HepG2 (cell line): ENCODE measurements around the gene TBC1D14. TPM values are rescaled to one million over a fixed set of nuclear protein-coding genes. Genes with fewer than 3 reads are reported as not detected.

Experiments
- AHR ChIP-seq: IDR thresholded peaks from 2 replicates; pipeline ENCODE4 v1.6.1; 2018; ENCODE audit warnings: missing genetic modification reagents, missing compliant biosample characterization
- ATM ChIP-seq: fragments of 450-650 bp; IDR thresholded peaks from 2 replicates; pipeline ENCODE4 v1.7.1; 2017; ENCODE audit warnings: mild to moderate bottlenecking, borderline replicate concordance
- FOSL1 ChIP-seq: sonication (generic); formaldehyde crosslinking; IDR thresholded peaks from 2 replicates; pipeline ENCODE4 v1.9.0; 2021; ENCODE audit warnings: missing genetic modification reagents, borderline replicate concordance
- FOXA3 ChIP-seq: IDR thresholded peaks from 2 replicates; pipeline ENCODE4 v1.6.1; 2016; ENCODE audit warnings: missing genetic modification reagents, missing compliant biosample characterization
- FOXP1 ChIP-seq, 2 experiments: fragments of 450-650 bp in 1 of 2; IDR thresholded peaks; 2 replicates each; pipeline ENCODE4 v1.6.1; 2017 to 2018; ENCODE audit warnings: antibody characterized with exemption in 1 of 2
- FOXP4 ChIP-seq: sonication (generic); formaldehyde crosslinking; IDR thresholded peaks from 2 replicates; pipeline ENCODE4 v1.4.0; 2020; ENCODE audit warnings: missing genetic modification reagents
- GABPB1 ChIP-seq: IDR thresholded peaks from 2 replicates; pipeline ENCODE4 v1.6.1; 2016; ENCODE audit warnings: mild to moderate bottlenecking, missing genetic modification reagents, moderate library complexity, missing compliant biosample characterization
- HES4 ChIP-seq: sonication (generic); formaldehyde crosslinking; IDR thresholded peaks from 2 replicates; pipeline ENCODE4 v1.9.0; 2021; ENCODE audit warnings: mild to moderate bottlenecking, missing genetic modification reagents, borderline replicate concordance
- NFE2 ChIP-seq: sonication (generic); formaldehyde crosslinking; IDR thresholded peaks from 2 replicates; pipeline ENCODE4 v1.4.0; 2020; ENCODE audit warnings: missing genetic modification reagents
- ONECUT2 ChIP-seq: sonication (generic); formaldehyde crosslinking; IDR thresholded peaks from 2 replicates; pipeline ENCODE4 v1.4.0; 2020; ENCODE audit warnings: missing genetic modification reagents
- ZBTB3 ChIP-seq: sonication (generic); formaldehyde crosslinking; IDR thresholded peaks from 2 replicates; pipeline ENCODE4 v1.4.0; 2020; ENCODE audit warnings: low read depth, mild to moderate bottlenecking, moderate library complexity, missing genetic modification reagents, borderline replicate concordance
- ZMYM2 ChIP-seq: sonication (generic); formaldehyde crosslinking; IDR thresholded peaks from 2 replicates; pipeline ENCODE4 v1.8.0; 2022; ENCODE audit warnings: mild to moderate bottlenecking, missing genetic modification reagents
- ZNF136 ChIP-seq: sonication (generic); formaldehyde crosslinking; IDR thresholded peaks from 2 replicates; pipeline ENCODE4 v1.8.1; 2022; ENCODE audit warnings: low read depth, mild to moderate bottlenecking, moderate library complexity, missing genetic modification reagents
- ZNF264 ChIP-seq: sonication (generic); formaldehyde crosslinking; IDR thresholded peaks from 2 replicates; pipeline ENCODE4 v1.4.0; 2020; ENCODE audit warnings: missing genetic modification reagents
- ZNF3 ChIP-seq: IDR thresholded peaks from 2 replicates; pipeline ENCODE4 v1.7.0; 2017; ENCODE audit warnings: inconsistent platforms
- ZNF414 ChIP-seq: sonication (generic); formaldehyde crosslinking; IDR thresholded peaks from 2 replicates; pipeline ENCODE4 v1.5.0; 2020; ENCODE audit warnings: missing genetic modification reagents
- ZNF557 ChIP-seq: sonication (generic); formaldehyde crosslinking; IDR thresholded peaks from 2 replicates; pipeline ENCODE4 v1.4.0; 2020; ENCODE audit warnings: missing genetic modification reagents
- ZNF607 ChIP-seq: sonication (generic); formaldehyde crosslinking; IDR thresholded peaks from 2 replicates; pipeline ENCODE4 v1.5.1; 2020; ENCODE audit warnings: missing genetic modification reagents, mild to moderate bottlenecking, borderline replicate concordance
- polyA plus RNA-seq, 8 experiments: library from polyadenylated mRNA; depleted of rRNA in 3 of 8; stranded (reverse) in 7 of 8; unstranded in 1 of 8; fragments of >200 nt; fragmentation: Illumina TruSeq in 4 of 8; extraction: Trizol in 4 of 8; gene quantifications; 2 replicates each; pipeline versions ENCODE4 v1.2.1 to v1.2.3, GENCODE V29; 2011 to 2016; ENCODE audit warnings: low read depth in 4 of 8, missing spikeins in 1 of 8, mixed read lengths in 1 of 8; ENCODE audit not compliant: insufficient read depth in 1 of 8
- total RNA-seq, 5 experiments: library from RNA; depleted of rRNA; stranded (reverse); fragments of >200 nt; fragmentation: Illumina TruSeq; extraction: Trizol; gene quantifications; 2 replicates each; pipeline ENCODE4 v1.2.3, GENCODE V29; 2016; ENCODE audit warnings: low read depth in 1 of 5
- TF ChIP-seq, protein P1 (sequence below): sonication (generic); formaldehyde crosslinking; IDR thresholded peaks from 2 replicates; pipeline ENCODE4 v1.8.1; 2023; ENCODE audit warnings: missing genetic modification reagents, inconsistent platforms, borderline replicate concordance
- TF ChIP-seq, protein P2 (sequence below): sonication (generic); formaldehyde crosslinking; IDR thresholded peaks from 2 replicates; pipeline ENCODE4 v1.4.0; 2020; ENCODE audit warnings: missing genetic modification reagents, mild to moderate bottlenecking, borderline replicate concordance
- TF ChIP-seq, protein P3 (sequence below): sonication (generic); formaldehyde crosslinking; conservative IDR thresholded peaks from 2 replicates; pipeline ENCODE4 v1.4.0; 2020; ENCODE audit warnings: missing genetic modification reagents

TBC1D14 gene
- total and polyA plus RNA-seq, 2 of the 13 experiments (the other 11 are each of a cell fraction or from before 2014, with no cell fraction given): 29.5 to 46.5 TPM

DNA sequence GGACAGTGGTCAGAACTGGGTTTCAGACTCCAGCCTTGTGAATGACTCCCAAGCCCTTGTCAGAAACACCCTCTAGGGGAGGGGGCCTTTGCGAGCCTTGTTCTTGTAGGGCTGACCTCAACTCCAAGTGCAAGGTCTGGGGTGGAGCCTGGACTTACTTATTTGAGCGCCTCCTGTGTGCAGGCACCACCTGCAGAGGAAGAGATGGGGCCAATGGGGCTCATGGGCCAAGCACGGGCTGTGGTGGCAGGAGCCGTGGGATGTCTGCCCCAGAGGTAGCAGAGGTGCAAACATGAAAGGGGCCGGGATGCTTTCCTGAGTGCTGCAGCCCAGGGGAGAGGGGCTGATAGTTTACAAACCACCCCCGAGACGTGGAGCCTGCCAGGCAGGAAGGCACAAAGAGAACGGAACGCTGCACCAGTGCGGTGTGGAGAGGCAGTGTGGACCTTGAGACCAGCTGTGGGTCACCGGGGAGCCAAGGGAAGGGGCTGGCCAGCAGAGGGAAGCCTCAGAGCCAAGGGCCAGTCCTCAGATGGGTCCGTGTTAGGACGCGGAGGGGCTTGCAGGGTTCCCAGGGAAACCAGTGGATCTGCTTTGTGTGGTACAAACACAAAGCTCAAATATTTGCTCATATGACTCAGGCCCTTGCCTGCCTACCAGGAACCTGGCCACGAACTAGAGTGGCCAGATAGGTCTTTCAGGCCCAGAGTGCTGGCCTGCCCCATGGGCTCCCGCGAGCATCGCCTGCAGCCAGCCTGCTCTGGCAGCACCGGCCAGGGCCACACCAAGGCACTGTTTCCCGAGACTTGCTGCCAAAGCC, 124.8 kb downstream of the TBC1D14 start (continued):
- TF ChIP-seq ZNF264 (peak; percentile 36; the same call in 1 of the 2 replicates), HES4 (CRISPR knock-in tag) (peak; percentile 98), ZNF414 (CRISPR knock-in tag) (peak; percentile 56; the same call in 1 of the 2 replicates), FOXA3 (CRISPR knock-in tag) (peak; percentile 78), FOXP4 (CRISPR knock-in tag) (peak; percentile 56; the same call in 1 of the 2 replicates), FOXP1 (IDR thresholded peaks at IDR 0.05) (no peak), FOXP1 (CRISPR knock-in tag; IDR thresholded peaks at IDR 0.05) (peak; percentile 34; the same call in 1 of the 2 replicates), FOSL1 (CRISPR knock-in tag) (peak; percentile 89), ZMYM2 (CRISPR knock-in tag) (peak; percentile 93), GABPB1 (CRISPR knock-in tag) (peak; percentile 66), NFE2 (CRISPR knock-in tag) (peak; percentile 17; the same call in 1 of the 2 replicates), ZBTB3 (peak; percentile 97), ZNF136 (CRISPR knock-in tag) (no peak), AHR (CRISPR knock-in tag) (0 out of 2 replicates have a peak, but pooled peaks have one; percentile 51), ZNF3 (CRISPR knock-in tag) (no peak), ATM (no peak), ZNF607 (peak; percentile 99), ZNF557 (no peak), ONECUT2 (no peak)
- TF ChIP-seq, protein P1, sequence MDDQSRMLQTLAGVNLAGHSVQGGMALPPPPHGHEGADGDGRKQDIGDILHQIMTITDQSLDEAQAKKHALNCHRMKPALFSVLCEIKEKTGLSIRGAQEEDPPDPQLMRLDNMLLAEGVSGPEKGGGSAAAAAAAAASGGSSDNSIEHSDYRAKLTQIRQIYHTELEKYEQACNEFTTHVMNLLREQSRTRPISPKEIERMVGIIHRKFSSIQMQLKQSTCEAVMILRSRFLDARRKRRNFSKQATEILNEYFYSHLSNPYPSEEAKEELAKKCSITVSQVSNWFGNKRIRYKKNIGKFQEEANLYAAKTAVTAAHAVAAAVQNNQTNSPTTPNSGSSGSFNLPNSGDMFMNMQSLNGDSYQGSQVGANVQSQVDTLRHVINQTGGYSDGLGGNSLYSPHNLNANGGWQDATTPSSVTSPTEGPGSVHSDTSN (CRISPR knock-in tag): no peak
- TF ChIP-seq, protein P2, sequence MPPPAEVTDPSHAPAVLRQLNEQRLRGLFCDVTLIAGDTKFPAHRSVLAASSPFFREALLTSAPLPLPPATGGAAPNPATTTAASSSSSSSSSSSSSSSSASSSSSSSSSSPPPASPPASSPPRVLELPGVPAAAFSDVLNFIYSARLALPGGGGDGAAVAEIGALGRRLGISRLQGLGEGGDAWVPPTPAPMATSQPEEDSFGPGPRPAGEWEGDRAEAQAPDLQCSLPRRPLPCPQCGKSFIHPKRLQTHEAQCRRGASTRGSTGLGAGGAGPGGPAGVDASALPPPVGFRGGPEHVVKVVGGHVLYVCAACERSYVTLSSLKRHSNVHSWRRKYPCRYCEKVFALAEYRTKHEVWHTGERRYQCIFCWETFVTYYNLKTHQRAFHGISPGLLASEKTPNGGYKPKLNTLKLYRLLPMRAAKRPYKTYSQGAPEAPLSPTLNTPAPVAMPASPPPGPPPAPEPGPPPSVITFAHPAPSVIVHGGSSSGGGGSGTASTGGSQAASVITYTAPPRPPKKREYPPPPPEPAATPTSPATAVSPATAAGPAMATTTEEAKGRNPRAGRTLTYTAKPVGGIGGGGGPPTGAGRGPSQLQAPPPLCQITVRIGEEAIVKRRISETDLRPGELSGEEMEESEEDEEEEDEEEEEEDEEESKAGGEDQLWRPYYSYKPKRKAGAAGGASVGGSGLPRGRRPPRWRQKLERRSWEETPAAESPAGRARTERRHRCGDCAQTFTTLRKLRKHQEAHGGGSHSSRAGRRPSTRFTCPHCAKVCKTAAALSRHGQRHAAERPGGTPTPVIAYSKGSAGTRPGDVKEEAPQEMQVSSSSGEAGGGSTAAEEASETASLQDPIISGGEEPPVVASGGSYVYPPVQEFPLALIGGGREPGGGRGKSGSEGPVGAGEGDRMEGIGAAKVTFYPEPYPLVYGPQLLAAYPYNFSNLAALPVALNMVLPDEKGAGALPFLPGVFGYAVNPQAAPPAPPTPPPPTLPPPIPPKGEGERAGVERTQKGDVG (CRISPR knock-in tag): peak; percentile 26; the same call in 1 of the 2 replicates
- TF ChIP-seq, protein P3, sequence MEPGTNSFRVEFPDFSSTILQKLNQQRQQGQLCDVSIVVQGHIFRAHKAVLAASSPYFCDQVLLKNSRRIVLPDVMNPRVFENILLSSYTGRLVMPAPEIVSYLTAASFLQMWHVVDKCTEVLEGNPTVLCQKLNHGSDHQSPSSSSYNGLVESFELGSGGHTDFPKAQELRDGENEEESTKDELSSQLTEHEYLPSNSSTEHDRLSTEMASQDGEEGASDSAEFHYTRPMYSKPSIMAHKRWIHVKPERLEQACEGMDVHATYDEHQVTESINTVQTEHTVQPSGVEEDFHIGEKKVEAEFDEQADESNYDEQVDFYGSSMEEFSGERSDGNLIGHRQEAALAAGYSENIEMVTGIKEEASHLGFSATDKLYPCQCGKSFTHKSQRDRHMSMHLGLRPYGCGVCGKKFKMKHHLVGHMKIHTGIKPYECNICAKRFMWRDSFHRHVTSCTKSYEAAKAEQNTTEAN (CRISPR knock-in tag): peak; percentile 53; the same call in 1 of the 2 replicates
